Kidney (tissue), 14 donors: ENCODE data around the gene PSME3. TPM values are rescaled to one million over a fixed set of nuclear protein-coding genes. Genes with fewer than 3 reads are reported as not detected.

Source experiments
- DNase-seq, 5 donors: peaks; one replicate each; pipeline ENCODE4 v3.0.0-alpha.2; 2013 to 2020
- FAIRE-seq: peaks from 2 replicates; lab custom pipeline; 2012; peaks lifted over from hg19 to GRCh38; lab: Jason Lieb, UNC
- H3K27ac ChIP-seq, 2 donors: one replicate each; pipeline ENCODE4 v1.7.0; 2013; ENCODE audit warnings: low read depth in 2 of 2, low read length in 2 of 2, inconsistent platforms in 1 of 2
- H3K27me3 ChIP-seq: one replicate; pipeline ENCODE4 v1.7.1; 2013; ENCODE audit warnings: low read length, inconsistent platforms; ENCODE audit not compliant: control insufficient read depth, insufficient read depth
- H3K36me3 ChIP-seq, 3 donors: one replicate each; pipeline versions ENCODE4 v1.7.0 to v1.7.1; 2013; ENCODE audit warnings: low read length in 3 of 3, control low read depth in 1 of 3, inconsistent platforms in 1 of 3; ENCODE audit not compliant: insufficient read depth in 3 of 3, control insufficient read depth in 2 of 3
- H3K4me1 ChIP-seq, 3 donors: one replicate each; pipeline versions ENCODE4 v1.7.0 to v1.7.1; 2013; ENCODE audit warnings: low read length in 3 of 3, inconsistent platforms in 1 of 3, low read depth in 1 of 3; ENCODE audit not compliant: control insufficient read depth in 2 of 3, insufficient read depth in 2 of 3
- H3K4me3 ChIP-seq, 3 donors: one replicate each; pipeline versions ENCODE4 v1.7.0 to v1.8.1; 2013; ENCODE audit warnings: low read length in 3 of 3, control low read depth in 1 of 3, inconsistent platforms in 1 of 3
- H3K9ac ChIP-seq, 3 donors: one replicate each; pipeline versions ENCODE4 v1.7.0 to v1.7.1; 2013; ENCODE audit warnings: low read length in 3 of 3, control low read depth in 1 of 3, inconsistent platforms in 1 of 3
- H3K9me3 ChIP-seq, 3 donors: one replicate each; pipeline versions ENCODE4 v1.7.0 to v1.7.1; 2013; ENCODE audit warnings: low read length in 3 of 3, control low read depth in 1 of 3, inconsistent platforms in 1 of 3; ENCODE audit not compliant: control insufficient read depth in 2 of 3, insufficient read depth in 1 of 3
- CTCF ChIP-seq: IDR thresholded peaks from 3 replicates; pipeline ENCODE4 v1.5.1; 2012; ENCODE audit warnings: mild to moderate bottlenecking, moderate library complexity, borderline replicate concordance; ENCODE audit not compliant: insufficient read depth; ENCODE audit errors: extremely low read depth
- intact Hi-C: fragments of 100-400 bp; cut with DNase I; formaldehyde crosslinking; loops from one replicate; pipeline ENCODE4 v1.11.1; 2022
- polyA plus RNA-seq: library from polyadenylated mRNA; stranded (reverse); fragments of 350-450 nt; fragmentation: Illumina TruSeq; extraction: RNeasy Lipid Tissue Mini Kit (QIAGEN cat#74804); gene quantifications from one replicate; pipeline ENCODE4 v1.2.3, GENCODE V29; 2014; ENCODE audit warnings: low read depth, low replicate concordance; ENCODE audit not compliant: insufficient read depth
- total RNA-seq: library from RNA; stranded (reverse); fragmentation: NEBNext Ultra II Directional; extraction: Animal tissue kit (Norgen Biotek cat#: 25700); gene quantifications from one replicate; pipeline ENCODE4 v1.2.1, GENCODE V29; 2021
- donor health status: control.
- donor health status: control.
- donor health status: control.
- donor health status: control.
- donor health status: control.
- donor health status: DM: yes; HTN: yes; CAD: no.
- donor health status: Normal renal cell carcinoma (clear cell type).

PSME3 gene
- total and polyA plus RNA-seq, 2 donors from 2014 or later = 60.3 to 115 TPM

DNA sequence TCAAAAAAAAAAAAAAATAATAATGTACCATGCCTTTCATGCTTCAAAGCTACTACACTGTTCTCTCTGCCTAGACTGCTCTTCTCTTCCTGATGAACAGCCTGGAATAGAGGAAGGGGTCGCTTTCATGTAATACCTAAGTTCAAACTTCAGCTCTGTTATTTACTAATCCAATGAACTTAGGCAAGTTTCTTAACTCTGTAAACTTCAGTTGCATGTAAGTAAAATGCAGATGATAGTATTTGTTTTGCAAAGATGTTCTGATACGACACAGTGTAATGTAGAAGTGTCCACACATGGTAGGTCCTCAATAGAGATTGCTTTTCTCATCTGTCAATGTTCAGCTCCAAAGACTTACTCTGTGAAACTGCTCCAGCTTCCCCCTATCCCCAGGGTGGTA is 41.2 kb upstream of the PSME3 start:
- DNase-seq (no peak), FAIRE-seq (no peak)
- Histone ChIP-seq H3K9me3 (no peaks in the 10 kb centered on the region), H3K4me1 (peaks cover 0 to 11% (median 7%) of the 10 kb centered on the region in 3 donors), H3K4me3 (no peak overlapping the region), H3K27me3 (no peaks in the 10 kb centered on the region), H3K9ac (no peak overlapping the region), H3K27ac (no peak overlapping the region), H3K36me3 (peaks cover 0 to 4% (median 0%) of the 10 kb centered on the region in 3 donors)
- intact Hi-C loops = no loop called here
- TF ChIP-seq CTCF = no peak

- Histone ChIP-seq H3K9ac (no peak overlapping the region), H3K4me3 (no peak overlapping the region), H3K27me3 (no peaks in the 10 kb centered on the region), H3K9me3 (no peaks in the 10 kb centered on the region), H3K36me3 (no peaks in the 10 kb centered on the region), H3K4me1 (peaks cover 0 to 13% (median 7%) of the 10 kb centered on the region in 3 donors), H3K27ac (no peak overlapping the region)
- TF ChIP-seq CTCF = no peak
- DNase-seq = no peak
- intact Hi-C loops = no loop called here
- FAIRE-seq = no peak
These were observed 40.7 kb upstream of the PSME3 start for GRCh38 chr17:42792545-42792944.

DNA sequence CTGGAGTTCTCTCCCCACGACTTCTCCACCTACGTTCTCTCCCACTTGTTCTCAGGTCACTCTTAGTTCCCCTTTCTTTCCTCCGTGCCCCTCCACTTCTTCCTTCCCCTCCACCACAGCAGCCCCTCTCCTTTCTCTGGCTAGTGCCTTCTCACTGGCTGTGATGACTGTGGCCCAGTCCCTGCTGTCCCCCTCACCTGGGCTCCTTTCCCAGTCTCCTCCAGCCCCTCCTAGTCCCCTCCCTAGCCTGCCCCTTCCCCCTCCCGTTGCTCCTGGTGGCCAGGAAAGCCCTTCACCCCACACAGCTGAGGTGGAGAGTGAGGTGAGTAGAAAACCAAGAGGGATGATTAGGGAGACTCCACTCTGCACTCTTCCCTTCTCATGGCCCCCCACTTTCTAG is 38.1 kb upstream of the PSME3 start:
- Histone ChIP-seq H3K27me3 (no peaks in the 10 kb centered on the region), H3K36me3 (no peaks in the 10 kb centered on the region), H3K9ac (no peak overlapping the region), H3K9me3 (no peaks in the 10 kb centered on the region), H3K4me3 (no peak overlapping the region), H3K27ac (peak overlapping the region; percentile 33 to 90), H3K4me1 (peaks cover 0 to 21% (median 13%) of the 10 kb centered on the region in 3 donors)
- DNase-seq (no peak), FAIRE-seq (no peak)
- no peak for TF ChIP-seq CTCF
- intact Hi-C loops = no loop called here

- no peak overlapping the region for H3K9ac ChIP-seq
- H3K27ac ChIP-seq = peak overlapping the region; percentile 90 to 97
- no peaks in the 10 kb centered on the region for H3K27me3 ChIP-seq
- intact Hi-C loops = no loop called here
- H3K4me3 ChIP-seq = no peak overlapping the region
- FAIRE-seq (no peak), DNase-seq (no peak)
- H3K4me1 ChIP-seq = peaks cover 0 to 21% (median 13%) of the 10 kb centered on the region in 3 donors
- no peaks in the 10 kb centered on the region for H3K36me3 ChIP-seq
- H3K9me3 ChIP-seq = no peaks in the 10 kb centered on the region
- no peak for TF ChIP-seq CTCF
These were observed 37.7 kb upstream of the PSME3 start for GRCh38 chr17:42795465-42795864.
